Activated naive CD8-positive, alpha-beta T cell treated with anti-CD3 and anti-CD28 coated beads, Interleukin-2, amount 50 U/mL, for 24 hours (primary cell): ENCODE data around the gene USP34.
A peak's percentile ranks its signal among the peaks of the same experiment; 100 is the strongest.
"Not testable (repeated sequence)": the region's sequence is repeated elsewhere in the genome, so short reads cannot be mapped to it uniquely, and the experiment has no call there.

Experiments
- ATAC-seq: fragments of 150-1000 bp; cut with Tn5 transposase; one replicate; pipeline ENCODE4 v1.10.0; 2021
- DNase-seq: peaks from one replicate; pipeline ENCODE4 v3.0.0; 2021
- H3K27ac Mint-ChIP-seq: one replicate; pipeline ENCODE4 v1.8.0; 2021; ENCODE audit warnings: mild to moderate bottlenecking, mixed read lengths
- H3K27me3 Mint-ChIP-seq: one replicate; pipeline ENCODE4 v1.8.0; 2021; ENCODE audit warnings: mixed read lengths
- H3K36me3 Mint-ChIP-seq: one replicate; pipeline ENCODE4 v1.8.0; 2021; ENCODE audit warnings: low read depth, mixed read lengths
- H3K4me1 Mint-ChIP-seq: one replicate; pipeline ENCODE4 v1.8.0; 2021; ENCODE audit warnings: mixed read lengths
- H3K4me3 Mint-ChIP-seq: one replicate; pipeline ENCODE4 v1.8.0; 2021; ENCODE audit warnings: mild to moderate bottlenecking, moderate library complexity, mixed read lengths
- H3K9me3 Mint-ChIP-seq: one replicate; pipeline ENCODE4 v1.8.0; 2021; ENCODE audit warnings: mixed read lengths

Gene USP34

DNA sequence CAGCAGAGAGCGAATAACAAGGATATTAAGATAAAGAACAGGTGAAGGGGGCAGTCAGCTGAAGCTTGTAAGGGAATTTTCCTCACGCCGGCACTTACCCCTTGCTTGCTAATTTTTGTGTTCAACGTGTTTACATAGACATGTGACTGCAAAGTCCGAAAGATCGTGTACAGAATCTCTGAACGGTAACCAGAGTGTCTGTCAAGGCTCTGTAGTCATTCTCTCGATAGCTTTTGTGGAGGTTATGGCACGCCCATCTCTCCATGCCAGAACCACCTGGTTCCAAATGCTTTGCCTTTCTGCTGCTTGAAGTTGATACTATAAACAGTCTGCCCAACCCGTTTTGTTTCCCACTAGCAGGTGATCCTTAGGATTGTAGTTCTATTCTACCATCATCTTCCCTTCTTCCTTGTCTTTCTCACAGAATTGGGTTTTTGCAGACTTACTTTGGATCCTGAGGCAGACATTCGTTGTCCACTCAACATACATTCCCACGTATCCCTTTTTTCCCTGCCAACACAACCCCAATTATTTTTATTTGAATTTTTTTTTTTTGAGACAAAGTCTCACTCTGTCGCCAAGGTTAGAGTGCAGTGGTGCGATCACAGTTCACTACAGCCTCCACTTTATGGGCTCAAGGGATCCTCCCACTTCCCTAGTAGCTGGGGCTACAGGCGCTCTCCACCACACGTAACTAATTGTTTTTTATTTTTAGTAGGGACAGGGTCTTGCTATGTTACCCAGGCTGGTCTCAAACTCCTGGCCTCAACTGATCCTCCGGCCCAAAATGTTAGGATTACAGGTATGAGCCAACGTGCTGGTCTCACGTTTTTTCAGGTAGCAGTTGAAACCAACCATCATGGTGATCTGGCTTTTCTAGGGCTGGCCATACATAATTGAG is 1.3 kb upstream of the USP34 start:
- ATAC-seq, result no peak
- Mint-ChIP-seq H3K4me3 (peak overlapping the region; percentile 91), H3K27me3 (no peaks in the 10 kb centered on the region), H3K4me1 (peaks cover 31% of the 10 kb centered on the region), H3K9me3 (no peaks in the 10 kb centered on the region), H3K36me3 (peaks cover 16% of the 10 kb centered on the region), H3K27ac (peak overlapping the region; percentile 90)
- no peak for DNase-seq

GRCh38 chr2:61470122-61470951 is 550 bp downstream of the USP34 start:
- H3K36me3 Mint-ChIP-seq, result peaks cover 12% of the 10 kb centered on the region
- peak; percentile 86 for DNase-seq
- peak overlapping the region; percentile 88 for H3K4me3 Mint-ChIP-seq
- no peaks in the 10 kb centered on the region for H3K27me3 Mint-ChIP-seq
- peaks cover 35% of the 10 kb centered on the region for H3K4me1 Mint-ChIP-seq
- peak overlapping the region; percentile 86 for H3K27ac Mint-ChIP-seq
- no peaks in the 10 kb centered on the region for H3K9me3 Mint-ChIP-seq
- ATAC-seq, result peak; percentile 33

GRCh38 chr2:61469424-61470121 is 1.3 kb downstream of the USP34 start:
- Mint-ChIP-seq H3K36me3 (peaks cover 14% of the 10 kb centered on the region), H3K9me3 (no peaks in the 10 kb centered on the region), H3K4me1 (peaks cover 41% of the 10 kb centered on the region), H3K27ac (peak overlapping the region; percentile 86), H3K27me3 (no peaks in the 10 kb centered on the region), H3K4me3 (peak overlapping the region; percentile 88)
- ATAC-seq (no peak), DNase-seq (no peak)

- not testable (repeated sequence) for ATAC-seq, H3K9me3 Mint-ChIP-seq, DNase-seq, H3K27me3 Mint-ChIP-seq
- Mint-ChIP-seq H3K27ac (peak overlapping the region; percentile 86), H3K4me3 (peak overlapping the region; percentile 88), H3K4me1 (peaks cover 52% of the 10 kb centered on the region), H3K36me3 (peaks cover 16% of the 10 kb centered on the region)
Observed at GRCh38 chr2:61468231-61468630, 2.7 kb downstream of the USP34 start.

DNA sequence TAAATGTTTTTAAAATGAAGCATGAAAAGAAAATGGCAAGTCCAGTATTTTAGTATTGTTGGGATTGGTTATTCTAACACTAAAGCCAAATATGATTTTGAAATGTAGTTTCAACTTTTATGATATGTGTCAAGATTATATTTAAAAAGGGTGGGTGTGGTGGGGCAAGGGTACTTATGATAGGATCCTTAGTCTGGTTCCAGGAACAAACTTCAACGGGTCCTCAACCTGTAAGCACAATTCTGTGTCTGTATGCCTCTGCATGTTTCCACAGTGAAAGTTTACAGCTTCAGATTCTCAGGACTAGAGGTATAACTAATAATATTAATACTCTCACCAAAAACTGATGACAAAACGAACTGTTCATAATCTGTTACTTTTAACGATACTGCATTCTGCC is 5.8 kb downstream of the USP34 start:
- peaks cover 54% of the 10 kb centered on the region for H3K4me1 Mint-ChIP-seq
- H3K9me3 Mint-ChIP-seq, result no peaks in the 10 kb centered on the region
- H3K27me3 Mint-ChIP-seq, result no peaks in the 10 kb centered on the region
- ATAC-seq (no peak), DNase-seq (no peak)
- H3K4me3 Mint-ChIP-seq, result no peak overlapping the region
- H3K36me3 Mint-ChIP-seq, result peaks cover 14% of the 10 kb centered on the region
- H3K27ac Mint-ChIP-seq, result peak overlapping the region; percentile 5

DNA sequence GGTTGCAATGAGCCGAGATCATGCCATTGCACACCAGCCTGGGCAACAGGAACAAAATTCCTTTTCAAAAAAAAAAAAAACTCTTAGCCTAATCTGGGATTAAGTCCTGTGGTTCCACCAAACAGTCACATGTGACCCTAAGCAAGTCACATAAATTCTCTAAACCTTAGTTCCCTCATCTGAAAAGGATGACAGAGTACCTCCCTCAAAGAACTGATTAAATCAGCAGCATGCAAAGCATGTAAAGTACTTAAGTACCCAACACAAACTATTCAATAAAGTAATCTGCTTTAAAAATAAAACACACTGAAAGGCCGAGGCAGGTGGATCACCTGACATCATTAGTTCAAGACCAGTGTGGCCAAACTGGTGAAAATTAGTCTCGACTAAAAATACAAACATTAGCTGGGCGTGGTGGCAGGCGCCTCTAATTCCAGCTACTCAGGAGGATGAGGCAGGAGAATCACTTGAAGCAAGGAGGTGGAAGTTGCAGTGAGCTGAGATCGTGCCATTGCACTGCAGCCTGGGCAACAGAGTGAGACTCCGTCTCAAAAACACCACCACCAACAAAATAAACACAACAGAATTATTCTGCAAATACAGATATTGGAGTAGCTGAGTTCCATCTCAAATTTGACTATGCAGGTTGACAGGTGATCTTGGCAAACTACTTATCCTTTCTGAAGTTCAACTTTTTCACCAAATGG is 7.0 kb downstream of the USP34 start:
- peaks cover 52% of the 10 kb centered on the region for H3K4me1 Mint-ChIP-seq
- no peak overlapping the region for H3K4me3 Mint-ChIP-seq
- no peak for DNase-seq
- no peak overlapping the region for H3K27ac Mint-ChIP-seq
- H3K9me3 Mint-ChIP-seq, result no peaks in the 10 kb centered on the region
- no peaks in the 10 kb centered on the region for H3K27me3 Mint-ChIP-seq
- H3K36me3 Mint-ChIP-seq, result peaks cover 10% of the 10 kb centered on the region
- ATAC-seq, result no peak

DNA sequence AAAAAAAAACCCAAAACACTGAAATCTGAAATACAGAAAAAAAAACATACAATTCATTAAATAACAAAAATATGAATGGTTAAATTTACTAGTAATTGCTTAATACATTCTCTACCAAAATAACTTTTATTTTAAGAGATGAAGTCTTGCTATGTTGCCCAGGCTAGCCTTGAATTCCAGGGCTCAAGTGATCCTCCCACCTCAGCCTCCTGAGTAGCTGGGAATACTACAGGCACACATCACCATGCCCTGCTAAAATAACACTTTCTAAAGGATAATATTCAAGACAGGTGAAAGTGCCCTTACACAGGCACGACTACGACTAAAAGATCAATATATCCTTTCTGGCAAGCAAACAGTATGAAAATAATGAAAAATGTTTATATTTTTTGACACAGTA is 9.5 kb downstream of the USP34 start:
- Mint-ChIP-seq H3K27me3 (no peaks in the 10 kb centered on the region), H3K27ac (no peak overlapping the region), H3K9me3 (no peaks in the 10 kb centered on the region), H3K36me3 (peaks cover 6% of the 10 kb centered on the region), H3K4me1 (peaks cover 61% of the 10 kb centered on the region), H3K4me3 (no peak overlapping the region)
- DNase-seq (no peak), ATAC-seq (no peak)

DNA sequence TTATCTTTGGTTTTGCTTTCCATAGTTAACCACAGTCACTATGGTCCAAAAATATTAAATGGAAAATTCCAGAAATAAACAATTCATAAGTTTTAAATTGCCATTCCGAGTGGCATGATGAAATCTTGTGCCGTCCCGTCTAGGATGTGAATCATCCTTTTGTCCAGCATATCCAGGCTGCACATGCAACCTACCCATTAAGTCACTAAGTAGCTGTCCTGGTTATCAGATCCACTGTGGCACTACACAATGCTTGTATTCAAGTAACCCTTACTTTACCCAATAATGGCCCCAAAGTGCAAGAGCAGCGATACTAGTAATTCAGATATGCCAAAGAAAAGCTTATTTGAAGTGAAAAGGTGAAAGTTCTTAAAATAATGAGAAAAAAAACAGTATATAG is 10.7 kb downstream of the USP34 start:
- no peaks in the 10 kb centered on the region for H3K9me3 Mint-ChIP-seq
- H3K4me3 Mint-ChIP-seq, result no peak overlapping the region
- H3K27me3 Mint-ChIP-seq, result no peaks in the 10 kb centered on the region
- H3K27ac Mint-ChIP-seq, result no peak overlapping the region
- H3K36me3 Mint-ChIP-seq, result peaks cover 14% of the 10 kb centered on the region
- DNase-seq (no peak), ATAC-seq (no peak)
- H3K4me1 Mint-ChIP-seq, result peaks cover 67% of the 10 kb centered on the region

DNA sequence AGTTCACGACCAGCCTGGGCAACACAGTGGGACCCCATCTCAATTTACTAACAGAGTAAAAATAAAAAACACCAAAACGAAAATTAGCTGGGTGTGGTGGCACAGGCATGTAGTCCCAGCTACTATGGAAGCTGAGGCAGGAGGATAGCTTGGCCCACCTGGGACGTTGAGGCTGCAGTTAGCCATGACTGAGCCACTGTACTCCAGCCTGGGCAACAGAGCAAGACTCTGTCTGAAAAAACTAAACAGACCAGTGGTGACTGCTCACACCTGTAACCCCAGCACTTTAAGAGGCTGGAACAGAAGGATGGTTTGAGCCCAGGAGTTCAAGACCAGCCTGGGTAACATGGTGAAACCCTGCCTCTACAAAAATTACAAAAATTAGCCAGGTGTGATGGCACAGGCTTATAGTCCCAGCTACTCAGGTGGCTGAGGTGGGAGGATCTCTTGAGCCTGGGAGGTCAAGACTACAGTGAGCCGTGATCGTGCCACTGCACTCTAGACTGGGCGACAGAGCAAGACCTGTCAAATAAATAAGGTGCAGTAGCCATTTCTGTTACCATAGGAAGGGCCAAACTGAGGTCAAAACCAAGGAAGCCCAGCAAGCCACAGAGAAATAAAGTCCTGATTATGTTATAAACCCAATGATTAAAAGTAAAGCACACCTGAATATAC is 14.0 kb downstream of the USP34 start:
- Mint-ChIP-seq H3K9me3 (no peaks in the 10 kb centered on the region), H3K27ac (no peak overlapping the region), H3K27me3 (no peaks in the 10 kb centered on the region), H3K4me1 (peaks cover 61% of the 10 kb centered on the region), H3K4me3 (no peak overlapping the region), H3K36me3 (peaks cover 13% of the 10 kb centered on the region)
- no peak for DNase-seq
- no peak for ATAC-seq

GRCh38 chr2:61456070-61456745 is 14.7 kb downstream of the USP34 start:
- Mint-ChIP-seq H3K27me3 (no peaks in the 10 kb centered on the region), H3K27ac (no peak overlapping the region), H3K9me3 (no peaks in the 10 kb centered on the region), H3K4me3 (no peak overlapping the region), H3K36me3 (peaks cover 13% of the 10 kb centered on the region), H3K4me1 (peaks cover 62% of the 10 kb centered on the region)
- DNase-seq (no peak), ATAC-seq (no peak)

GRCh38 chr2:61454972-61455371 is 15.9 kb downstream of the USP34 start:
- peaks cover 19% of the 10 kb centered on the region for H3K36me3 Mint-ChIP-seq
- H3K27ac Mint-ChIP-seq, ATAC-seq, H3K9me3 Mint-ChIP-seq, H3K4me3 Mint-ChIP-seq, DNase-seq, H3K27me3 Mint-ChIP-seq: not testable (repeated sequence)
- H3K4me1 Mint-ChIP-seq, result peaks cover 66% of the 10 kb centered on the region

DNA sequence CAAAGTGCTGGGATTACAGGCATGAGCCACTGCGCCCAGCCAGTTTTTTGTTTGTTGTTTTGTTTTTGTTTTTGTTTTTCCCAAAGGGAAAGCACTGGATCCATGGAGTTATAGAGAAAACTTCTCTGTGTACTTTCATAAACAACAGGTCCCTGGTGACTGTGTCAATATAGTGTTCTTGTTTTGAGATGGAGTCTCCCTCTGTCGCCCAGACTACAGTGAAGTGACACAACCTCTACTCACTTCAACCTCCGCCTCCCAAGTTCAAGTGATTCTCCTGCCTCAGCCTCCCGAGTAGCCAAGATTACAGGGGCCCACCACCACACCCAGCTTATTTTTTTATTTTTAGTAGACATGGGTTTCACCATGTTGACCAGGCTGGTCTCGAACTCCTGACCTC is 16.5 kb downstream of the USP34 start:
- H3K4me1 Mint-ChIP-seq, result peaks cover 67% of the 10 kb centered on the region
- no peak for DNase-seq
- H3K9me3 Mint-ChIP-seq, result no peaks in the 10 kb centered on the region
- H3K36me3 Mint-ChIP-seq, result peaks cover 20% of the 10 kb centered on the region
- no peak overlapping the region for H3K4me3 Mint-ChIP-seq
- no peaks in the 10 kb centered on the region for H3K27me3 Mint-ChIP-seq
- no peak for ATAC-seq
- no peak overlapping the region for H3K27ac Mint-ChIP-seq

- H3K4me3 Mint-ChIP-seq, result no peak overlapping the region
- H3K27ac Mint-ChIP-seq, result no peak overlapping the region
- peaks cover 21% of the 10 kb centered on the region for H3K36me3 Mint-ChIP-seq
- H3K4me1 Mint-ChIP-seq, result peaks cover 52% of the 10 kb centered on the region
- no peaks in the 10 kb centered on the region for H3K27me3 Mint-ChIP-seq
- ATAC-seq, result no peak
- no peak for DNase-seq
- no peaks in the 10 kb centered on the region for H3K9me3 Mint-ChIP-seq
Observed at GRCh38 chr2:61452392-61452791, 18.5 kb downstream of the USP34 start.
